GM21360 (cell line): ENCODE results near the gene NEFH.
"Not testable (repeated sequence)": the region's sequence is repeated elsewhere in the genome, so short reads cannot be mapped to it uniquely, and the experiment has no call there.

Source experiments
- ATAC-seq: cut with Tn5 transposase; IDR thresholded peaks from one replicate; pipeline ENCODE4 v1.9.1; 2021; ENCODE audit warnings: mild to moderate bottlenecking, moderate library complexity; ENCODE audit not compliant: unreplicated experiment

Gene NEFH, protein sequence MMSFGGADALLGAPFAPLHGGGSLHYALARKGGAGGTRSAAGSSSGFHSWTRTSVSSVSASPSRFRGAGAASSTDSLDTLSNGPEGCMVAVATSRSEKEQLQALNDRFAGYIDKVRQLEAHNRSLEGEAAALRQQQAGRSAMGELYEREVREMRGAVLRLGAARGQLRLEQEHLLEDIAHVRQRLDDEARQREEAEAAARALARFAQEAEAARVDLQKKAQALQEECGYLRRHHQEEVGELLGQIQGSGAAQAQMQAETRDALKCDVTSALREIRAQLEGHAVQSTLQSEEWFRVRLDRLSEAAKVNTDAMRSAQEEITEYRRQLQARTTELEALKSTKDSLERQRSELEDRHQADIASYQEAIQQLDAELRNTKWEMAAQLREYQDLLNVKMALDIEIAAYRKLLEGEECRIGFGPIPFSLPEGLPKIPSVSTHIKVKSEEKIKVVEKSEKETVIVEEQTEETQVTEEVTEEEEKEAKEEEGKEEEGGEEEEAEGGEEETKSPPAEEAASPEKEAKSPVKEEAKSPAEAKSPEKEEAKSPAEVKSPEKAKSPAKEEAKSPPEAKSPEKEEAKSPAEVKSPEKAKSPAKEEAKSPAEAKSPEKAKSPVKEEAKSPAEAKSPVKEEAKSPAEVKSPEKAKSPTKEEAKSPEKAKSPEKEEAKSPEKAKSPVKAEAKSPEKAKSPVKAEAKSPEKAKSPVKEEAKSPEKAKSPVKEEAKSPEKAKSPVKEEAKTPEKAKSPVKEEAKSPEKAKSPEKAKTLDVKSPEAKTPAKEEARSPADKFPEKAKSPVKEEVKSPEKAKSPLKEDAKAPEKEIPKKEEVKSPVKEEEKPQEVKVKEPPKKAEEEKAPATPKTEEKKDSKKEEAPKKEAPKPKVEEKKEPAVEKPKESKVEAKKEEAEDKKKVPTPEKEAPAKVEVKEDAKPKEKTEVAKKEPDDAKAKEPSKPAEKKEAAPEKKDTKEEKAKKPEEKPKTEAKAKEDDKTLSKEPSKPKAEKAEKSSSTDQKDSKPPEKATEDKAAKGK

DNA sequence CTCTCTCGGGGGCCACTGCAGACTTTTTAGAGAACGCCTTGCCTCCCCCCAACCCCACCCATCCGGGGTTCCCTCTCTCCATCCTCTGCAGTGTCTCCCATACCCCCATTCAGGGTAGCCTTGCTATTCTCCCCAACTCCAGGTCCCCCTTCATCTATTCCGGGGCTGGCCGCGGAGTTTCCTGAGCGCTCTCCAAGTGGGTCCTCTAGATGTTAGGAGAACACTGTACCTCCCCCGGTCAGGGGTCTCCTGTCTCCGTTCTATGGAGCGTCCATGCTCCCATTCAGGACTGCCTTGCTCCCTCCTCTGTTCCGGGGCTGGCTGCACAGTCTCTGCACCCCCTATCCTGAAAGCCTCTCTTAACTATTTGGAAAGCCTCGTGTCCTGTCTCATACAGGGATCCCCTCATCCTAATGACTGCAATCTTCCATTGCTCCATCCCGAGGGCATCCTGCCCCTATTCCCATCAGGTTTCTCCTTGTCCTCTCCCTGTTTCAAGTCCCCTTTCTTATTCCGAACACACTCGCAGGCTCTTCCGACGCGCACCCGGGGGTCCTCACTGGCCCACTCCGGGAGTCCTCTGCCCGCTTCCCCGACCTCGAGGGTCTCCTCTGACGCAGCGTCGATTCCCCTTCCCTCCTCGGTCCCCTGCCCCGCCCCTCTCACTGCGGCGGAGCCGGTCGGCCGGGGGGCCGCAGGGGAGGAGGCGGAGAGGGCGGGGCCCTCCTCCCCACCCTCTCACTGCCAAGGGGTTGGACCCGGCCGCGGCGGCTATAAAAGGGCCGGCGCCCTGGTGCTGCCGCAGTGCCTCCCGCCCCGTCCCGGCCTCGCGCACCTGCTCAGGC, at the start of gene NEFH:
TSS of gene NEFH (plus strand) at position 802 of the 845 bp plus-strand sequence. CDS start 45 bp downstream, outside the sequence.
- no peak for ATAC-seq

DNA sequence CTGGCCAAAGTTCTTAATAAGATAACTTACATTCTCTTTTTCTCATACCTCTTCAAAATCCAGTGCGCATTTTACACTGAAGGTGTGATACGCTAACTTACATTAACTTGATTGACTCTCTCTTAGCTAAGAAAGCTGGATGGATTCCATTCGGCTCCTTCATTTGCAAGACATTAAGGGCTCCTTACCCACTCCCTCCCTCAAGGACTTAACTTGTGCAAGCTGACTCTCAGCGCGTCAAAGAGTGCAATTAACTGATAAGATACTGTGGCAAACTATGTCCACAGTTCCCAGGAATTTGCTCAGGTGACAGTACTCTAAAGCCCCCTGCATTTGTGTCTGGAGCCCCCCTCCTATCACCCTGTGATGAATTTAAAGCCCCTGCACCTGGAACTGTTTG, 48.0 kb upstream of the NEFH start:
- ATAC-seq, result no peak

DNA sequence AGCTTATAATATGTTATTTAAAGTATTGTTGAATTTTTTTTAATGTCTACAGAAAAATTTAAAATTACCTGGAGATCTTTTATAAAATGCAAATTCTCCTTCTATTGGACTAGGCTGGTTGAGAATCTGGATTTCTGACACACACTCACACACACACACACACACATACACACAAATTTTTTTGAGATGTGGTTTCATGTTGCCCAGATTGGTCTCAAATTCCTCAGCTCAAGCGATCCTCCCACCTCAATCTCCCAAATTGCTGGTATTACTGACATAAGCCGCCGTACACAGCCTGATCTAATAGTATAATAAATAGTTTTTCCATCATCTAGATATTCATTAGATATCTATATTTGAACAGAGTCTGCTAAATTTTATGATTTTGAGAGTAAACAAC, 46.2 kb upstream of the NEFH start:
- ATAC-seq, result no peak

DNA sequence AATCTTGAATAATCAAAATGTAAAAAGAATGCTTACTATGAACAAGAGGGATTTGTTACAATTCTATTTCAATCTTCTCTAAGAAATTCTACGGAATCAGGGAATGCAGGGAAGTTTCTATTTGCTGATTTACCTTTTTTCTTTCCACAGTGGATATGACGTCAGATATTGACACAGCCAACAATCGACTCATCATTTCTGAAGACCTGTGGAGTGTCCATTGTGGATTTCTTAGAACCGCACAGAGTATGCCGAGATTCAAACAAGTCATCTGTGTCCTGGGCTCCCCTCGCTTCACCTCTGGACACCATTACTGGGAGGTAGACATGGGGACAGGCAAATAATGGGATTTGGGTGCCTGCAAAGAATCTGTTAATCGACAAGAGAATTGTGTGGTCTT, 45.7 kb upstream of the NEFH start:
- no peak for ATAC-seq

DNA sequence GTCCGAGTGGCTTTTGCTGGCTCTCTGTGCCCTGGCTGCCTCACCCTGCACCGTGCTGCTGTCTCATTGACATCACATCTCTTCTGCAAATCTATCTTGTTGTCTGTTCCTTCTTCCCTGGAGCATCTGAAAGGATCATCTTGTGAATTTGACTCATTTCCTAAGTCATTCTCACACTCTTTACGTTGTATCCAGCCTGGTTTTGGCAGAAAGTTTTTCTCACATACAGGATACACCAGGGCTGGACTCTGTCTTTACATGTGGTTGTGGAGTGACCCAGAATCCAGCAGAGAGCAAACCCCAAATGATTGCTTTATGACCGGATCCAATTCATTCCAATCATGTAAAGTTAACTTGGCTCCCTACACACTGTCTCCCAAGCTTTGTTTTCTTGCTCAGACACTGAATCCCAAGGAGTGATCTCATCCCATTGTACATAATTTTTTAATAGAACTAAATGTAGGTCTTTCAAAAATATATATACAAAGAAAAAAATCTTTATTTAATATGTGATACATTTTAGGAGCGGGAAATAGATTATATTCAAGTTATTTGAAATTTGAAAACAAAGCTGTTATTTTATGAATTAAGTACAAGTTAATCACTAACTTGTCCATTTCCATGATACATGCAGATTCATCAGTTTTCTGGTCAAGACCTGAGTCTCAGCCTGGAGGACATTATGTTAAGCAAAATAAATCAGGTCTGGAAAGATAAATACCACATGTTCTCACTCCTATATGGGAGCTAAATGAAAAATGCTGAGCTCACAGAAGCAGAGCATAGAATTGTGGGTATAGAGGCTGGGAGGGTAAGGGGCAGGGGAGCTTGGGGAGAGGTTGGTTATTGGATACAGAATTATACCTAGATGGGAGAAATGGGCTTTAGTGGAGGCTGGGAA, 44.5 kb upstream of the NEFH start:
- ATAC-seq, result no peak

DNA sequence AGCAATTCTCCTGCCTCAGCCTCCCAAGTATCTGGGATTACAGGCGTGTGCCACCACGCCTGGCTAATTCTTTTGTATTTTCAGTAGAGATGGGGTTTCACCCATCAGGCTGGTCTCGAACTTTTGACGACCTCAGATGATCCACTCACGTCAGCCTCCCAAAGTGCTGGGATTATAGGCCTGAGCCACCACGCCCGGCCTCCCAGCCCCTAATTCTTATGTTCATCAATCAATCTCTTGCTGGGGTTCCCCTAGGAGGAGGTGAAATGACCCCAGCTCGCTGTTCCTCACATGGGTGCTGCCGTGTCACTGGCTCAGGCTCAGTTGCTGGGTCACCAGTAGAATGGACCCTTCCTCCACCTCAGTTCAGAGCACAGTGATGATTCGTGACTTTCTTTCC, 41.7 kb upstream of the NEFH start, which contains the start of gene RFPL1:
TSS of gene RFPL1 (plus strand) at position 301 of the 400 bp plus-strand sequence.
- not testable (repeated sequence) for ATAC-seq

DNA sequence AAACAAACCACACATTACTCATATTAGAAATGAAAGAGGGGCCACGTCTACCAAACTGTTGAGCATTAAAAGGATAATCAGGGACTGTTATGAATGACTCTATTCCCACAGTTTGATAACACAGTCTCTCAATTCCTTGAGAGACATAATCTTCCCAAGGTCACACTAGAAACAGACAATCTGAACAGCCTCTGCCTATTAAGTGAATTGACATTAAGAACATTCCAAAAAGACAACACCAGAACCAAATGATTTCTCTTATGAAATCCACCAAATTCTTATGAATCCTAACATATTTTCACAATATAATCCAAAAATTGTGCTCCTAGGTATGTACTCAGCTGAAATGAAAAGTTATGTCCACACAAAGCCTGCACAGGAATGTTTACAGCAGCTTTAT, 37.0 kb upstream of the NEFH start:
- no peak for ATAC-seq

DNA sequence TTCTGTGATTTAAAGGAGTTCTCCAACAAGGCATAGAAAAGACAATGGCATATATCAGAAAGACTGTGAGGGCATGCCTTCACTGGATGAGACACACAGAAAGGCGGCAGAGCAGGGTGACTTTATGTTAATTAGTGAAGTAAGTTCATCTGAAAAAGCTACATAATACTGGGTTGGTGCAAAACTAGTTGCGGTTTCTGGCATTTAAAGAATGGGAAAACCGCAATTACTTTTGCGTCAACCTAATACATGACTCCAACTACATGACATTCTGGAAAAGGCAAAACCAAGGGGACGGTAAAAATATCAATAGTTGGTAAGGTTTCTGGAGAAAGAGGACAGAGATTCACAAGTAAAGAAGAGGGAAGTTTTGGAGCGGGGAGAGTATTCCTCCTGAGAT, 36.6 kb upstream of the NEFH start:
- ATAC-seq, result no peak

DNA sequence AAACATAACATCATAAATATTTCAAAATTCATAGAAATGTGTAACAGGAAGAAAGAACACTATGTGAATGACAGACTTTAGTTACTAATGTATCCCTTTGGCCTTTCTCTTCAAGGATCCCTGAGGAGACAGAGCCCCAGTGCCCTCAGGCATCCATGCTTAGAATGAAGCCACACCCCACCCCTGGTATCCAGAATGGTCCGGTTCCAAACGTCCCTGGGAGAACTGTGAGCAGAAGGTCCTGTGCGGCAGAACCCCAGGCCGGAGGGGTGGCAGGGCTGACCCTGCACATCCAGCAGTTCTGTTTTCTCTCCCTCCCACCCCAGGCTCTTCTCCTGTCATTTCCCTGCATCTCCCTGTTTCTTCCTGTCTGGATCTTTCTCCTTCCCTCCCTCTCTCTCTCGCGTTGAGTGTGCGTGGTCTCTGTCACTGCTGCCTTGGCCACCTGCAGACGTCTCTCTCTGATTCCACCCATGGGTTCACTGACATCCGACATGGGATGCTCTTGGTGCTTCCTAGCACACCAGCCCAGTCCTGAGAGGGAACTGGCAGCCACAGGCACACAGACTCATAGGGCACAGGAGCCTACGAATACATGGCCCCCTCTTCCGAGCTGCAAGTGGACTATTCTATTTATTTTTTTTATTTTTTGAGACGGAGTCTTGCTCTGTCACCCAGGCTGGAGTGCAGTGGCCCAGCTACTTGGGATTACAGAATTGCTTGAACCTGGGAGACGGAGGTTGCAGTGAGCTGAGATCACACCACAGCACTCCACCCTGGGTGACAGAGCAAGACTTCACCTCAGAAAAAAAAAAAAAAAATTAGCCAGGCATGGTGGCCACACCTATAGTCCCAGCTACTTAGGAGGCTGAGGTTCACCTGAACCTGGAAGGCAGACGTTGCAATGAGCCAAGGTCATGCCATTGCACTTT, 35.9 kb upstream of the NEFH start:
- ATAC-seq, result no peak

DNA sequence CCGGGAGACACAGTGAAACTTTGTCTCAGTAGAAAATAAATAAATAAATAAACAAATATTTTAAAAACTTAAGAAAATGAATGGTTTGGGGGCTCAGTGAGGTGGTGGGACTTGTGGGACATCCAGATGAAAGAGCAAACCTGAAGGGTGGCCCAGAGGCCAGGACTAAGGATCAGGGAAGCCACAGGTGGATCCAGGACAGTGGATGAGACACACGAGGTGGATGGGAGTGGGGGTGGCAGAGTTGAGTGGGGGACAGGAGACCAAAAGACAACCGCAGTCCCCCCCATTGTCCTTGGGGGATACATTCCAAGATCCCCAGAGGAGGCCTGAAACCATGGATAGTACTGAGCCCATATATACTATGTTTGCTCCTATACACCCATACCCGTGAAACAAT, 34.5 kb upstream of the NEFH start:
- ATAC-seq, result no peak

DNA sequence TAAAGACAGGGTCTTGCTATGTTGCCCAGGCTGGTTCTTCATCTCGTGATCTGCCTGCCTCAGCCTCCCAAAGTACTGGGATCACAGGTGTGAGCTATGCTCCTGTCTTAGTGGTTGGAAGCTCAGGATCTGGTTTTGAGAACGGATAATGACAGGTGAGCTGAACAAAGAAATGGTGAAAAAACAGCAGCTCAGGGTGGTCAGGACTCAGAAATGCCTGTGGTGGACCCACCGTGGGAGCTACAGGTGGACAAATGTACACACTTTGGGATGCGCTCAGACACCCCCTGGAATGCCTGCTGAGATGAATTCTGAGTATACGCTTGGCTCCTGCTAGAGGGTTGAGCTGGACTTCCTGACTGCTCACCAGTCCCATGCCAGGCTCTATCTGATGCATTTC, 32.1 kb upstream of the NEFH start:
- no peak for ATAC-seq

DNA sequence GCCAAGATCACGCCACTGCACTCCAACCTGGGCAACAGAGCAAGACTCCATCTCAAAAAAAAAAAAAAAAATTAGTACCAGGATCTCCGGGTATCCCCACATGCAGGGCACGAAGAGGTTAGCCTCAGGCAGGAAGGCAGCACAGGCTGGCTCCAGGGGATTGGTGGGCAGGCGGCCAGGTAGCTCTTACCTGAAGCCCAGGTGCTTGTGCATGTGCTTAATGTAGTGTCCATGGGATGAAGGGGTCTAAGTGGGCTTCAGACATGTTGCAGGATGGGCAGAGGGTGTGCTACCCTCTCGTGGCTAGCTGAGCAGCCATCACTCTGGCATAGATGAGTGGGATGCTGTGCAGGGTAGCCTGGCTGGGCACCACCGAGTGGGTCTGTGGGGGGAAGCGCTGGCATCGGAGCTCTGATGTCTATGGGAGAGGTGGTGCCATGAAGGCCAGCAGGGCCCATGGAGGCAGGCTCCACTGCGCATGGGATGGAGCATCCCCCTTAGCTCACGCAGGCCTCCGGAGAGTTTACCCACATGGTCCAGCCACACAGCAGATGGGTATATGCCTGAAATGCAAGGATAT, 30.6 kb upstream of the NEFH start:
- no peak for ATAC-seq

DNA sequence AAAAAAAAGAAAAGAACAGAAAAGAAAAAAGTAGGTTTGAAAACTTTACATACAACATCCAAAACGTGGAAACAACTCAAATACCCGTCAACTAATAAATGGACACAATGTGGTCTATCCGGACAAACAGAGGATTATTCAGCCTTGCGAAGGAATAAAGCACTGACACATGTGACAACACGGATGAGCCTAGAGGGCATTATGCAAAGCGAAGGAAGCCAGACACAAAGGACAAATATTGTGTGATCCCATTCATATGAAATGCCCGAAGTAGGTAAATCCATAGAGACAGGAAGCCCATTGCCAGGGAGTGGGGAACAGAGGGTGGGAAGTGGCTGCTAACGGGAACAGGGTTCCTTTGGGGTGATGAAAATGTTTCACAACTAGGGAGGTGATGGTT, 29.8 kb upstream of the NEFH start:
- no peak for ATAC-seq

DNA sequence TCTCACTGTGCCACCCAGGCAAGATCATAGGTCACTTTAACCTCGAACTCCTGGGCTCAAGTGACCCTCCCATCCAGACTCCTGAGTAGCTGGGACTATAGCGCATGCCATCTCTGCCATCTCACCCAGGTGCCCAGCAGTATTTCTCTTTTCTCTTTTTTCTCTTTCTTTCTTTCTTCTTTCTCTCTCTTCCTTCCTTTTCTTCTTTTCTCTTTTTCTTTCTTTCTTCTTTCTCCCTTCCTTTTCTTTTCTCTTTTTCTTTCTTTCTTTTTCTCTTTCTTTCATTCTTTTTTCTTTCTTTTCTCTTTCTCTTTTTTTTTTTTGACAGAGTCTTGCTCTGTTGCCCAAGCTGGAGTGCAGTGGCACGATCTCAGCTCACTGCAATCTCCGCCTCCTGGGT, 28.2 kb upstream of the NEFH start:
- ATAC-seq, result no peak

DNA sequence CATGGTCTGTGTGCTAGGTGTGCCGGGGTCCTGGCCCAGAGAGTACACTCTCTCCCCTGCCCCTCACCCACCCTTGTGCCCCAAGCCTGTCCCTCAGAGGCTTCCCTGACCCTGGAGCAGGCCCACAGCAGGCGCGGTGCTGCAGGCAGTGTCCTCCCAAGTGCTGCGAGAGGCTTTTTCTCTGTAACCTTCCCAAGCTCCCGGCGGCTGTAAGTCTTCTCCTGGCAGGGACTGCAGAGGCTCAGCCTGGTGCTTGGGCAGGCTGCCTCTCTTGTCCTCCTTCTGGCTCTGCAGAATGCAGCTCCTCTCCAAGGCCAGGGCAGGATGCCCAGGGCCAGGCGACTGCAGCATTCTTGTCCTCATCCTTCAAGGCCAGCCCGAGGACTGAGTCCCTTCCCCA, 25.7 kb upstream of the NEFH start:
- no peak for ATAC-seq

DNA sequence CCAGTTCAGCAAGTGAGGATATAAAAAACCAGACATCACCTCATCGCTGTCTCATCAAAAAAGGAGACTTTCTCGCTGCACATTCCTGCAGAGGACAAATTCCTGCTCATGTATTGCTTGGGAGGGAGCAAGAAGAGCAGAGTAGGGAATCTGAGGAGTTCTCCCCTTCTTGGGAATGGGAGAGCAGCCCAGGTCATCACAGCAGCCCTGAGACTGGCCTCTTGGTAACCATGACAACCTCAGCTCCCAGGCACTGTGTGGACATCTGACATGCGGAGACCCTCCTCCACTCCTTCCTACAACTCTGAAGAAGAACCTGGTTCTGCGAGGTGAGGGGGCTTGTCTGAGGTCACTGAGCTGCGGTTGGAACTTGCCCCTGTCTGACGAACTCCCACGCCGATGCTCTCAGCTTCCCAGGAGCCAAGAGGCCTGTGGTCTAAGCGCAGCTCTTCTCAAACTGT, 23.8 kb upstream of the NEFH start:
- no peak for ATAC-seq

DNA sequence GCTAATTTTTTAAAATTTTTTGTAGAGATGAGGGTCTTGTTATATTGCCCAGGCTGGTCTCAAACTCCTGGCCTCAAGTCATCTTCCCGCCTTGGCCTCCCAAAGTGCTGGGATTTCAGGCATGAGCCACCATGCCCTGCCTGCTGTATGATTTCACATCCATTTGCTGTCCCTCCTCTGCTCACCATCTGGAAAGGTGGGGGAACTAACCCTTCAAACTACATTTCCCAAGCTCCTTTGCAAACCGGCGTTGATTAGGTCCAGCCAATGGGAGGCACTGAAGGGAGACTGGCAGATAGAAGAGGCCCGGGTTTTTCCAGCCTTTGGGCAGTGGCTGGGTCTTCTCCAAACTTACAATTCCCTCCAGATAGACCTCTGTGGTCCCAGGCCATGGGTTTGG, 22.3 kb upstream of the NEFH start:
- no peak for ATAC-seq

DNA sequence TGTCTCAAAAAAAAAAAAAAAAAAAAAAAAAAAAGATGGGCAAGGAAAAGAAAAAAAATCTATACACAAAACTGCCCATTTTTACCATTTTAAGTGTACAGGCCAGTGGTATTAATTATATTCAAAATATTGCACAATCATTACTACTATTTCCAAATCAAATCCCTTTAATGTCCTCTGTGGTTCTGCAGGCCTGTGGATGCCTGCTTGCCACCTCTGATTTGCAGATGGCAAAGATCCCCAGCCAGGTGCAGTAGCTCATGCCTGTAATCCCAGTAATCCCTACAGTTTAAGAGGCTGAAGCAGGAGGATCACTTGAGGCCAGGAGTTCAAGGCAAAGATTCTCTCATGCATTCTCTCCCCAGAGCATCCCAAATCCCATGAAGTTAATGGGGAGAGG, 21.5 kb upstream of the NEFH start:
- no peak for ATAC-seq
